CD4-positive, alpha-beta memory T cell (primary cell): ENCODE data around the gene TMEM179. TPM values are rescaled to one million over a fixed set of nuclear protein-coding genes. Genes with fewer than 3 reads are reported as not detected.

Experiments used
- CTCF ChIA-PET: fragments of 350-600 bp; sonication (Branson Sonifier 250); formaldehyde crosslinking; loops from one replicate; lab custom pipeline; 2021; ENCODE audit warnings: inconsistent platforms; ENCODE audit not compliant: partially characterized antibody; lab: Charles Lee
- POLR2A ChIA-PET: fragments of 350-600 bp; sonication (Branson Sonifier 250); formaldehyde crosslinking; loops from one replicate; lab custom pipeline; 2021; ENCODE audit not compliant: partially characterized antibody; lab: Charles Lee
- DNase-seq, 5 donors: peaks; one replicate each; pipeline versions ENCODE4 v3.0.0 to v3.0.0-alpha.2; 2020 to 2022; ENCODE audit warnings: mixed read lengths in 1 of 5
- H3K27ac ChIP-seq: one replicate; pipeline ENCODE4 v1.7.0; 2013; ENCODE audit warnings: low read depth, low read length
- H3K27me3 ChIP-seq: 2 replicates; pipeline ENCODE4 v1.7.0; 2013; ENCODE audit warnings: mild to moderate bottlenecking, low read length, moderate library complexity; ENCODE audit not compliant: insufficient read depth
- H3K36me3 ChIP-seq: 2 replicates; pipeline ENCODE4 v1.7.0; 2013; ENCODE audit warnings: mild to moderate bottlenecking, low read length, moderate library complexity; ENCODE audit not compliant: insufficient read depth
- H3K4me1 ChIP-seq: 2 replicates; pipeline ENCODE4 v1.7.0; 2013; ENCODE audit warnings: mild to moderate bottlenecking, low read length, moderate library complexity; ENCODE audit not compliant: insufficient read depth
- H3K4me3 ChIP-seq, 2 donors: one replicate each; pipeline ENCODE4 v1.7.0; 2013; ENCODE audit warnings: low read length in 2 of 2, mild to moderate bottlenecking in 1 of 2
- H3K9me3 ChIP-seq, 2 donors: one replicate each; pipeline ENCODE4 v1.7.0; 2013; ENCODE audit warnings: low read length in 2 of 2, control low read depth in 1 of 2; ENCODE audit not compliant: control insufficient read depth in 1 of 2
- H3K27ac Mint-ChIP-seq, 7 donors: one replicate each; pipeline ENCODE4 v1.8.0; 2020 to 2021; ENCODE audit warnings: mixed read lengths in 7 of 7, mild to moderate bottlenecking in 6 of 7, inconsistent platforms in 3 of 7, moderate library complexity in 3 of 7
- H3K27me3 Mint-ChIP-seq, 2 donors: one replicate each; pipeline ENCODE4 v1.8.0; 2020 to 2021; ENCODE audit warnings: mixed read lengths in 2 of 2
- H3K36me3 Mint-ChIP-seq, 2 donors: one replicate each; pipeline ENCODE4 v1.8.0; 2020 to 2021; ENCODE audit warnings: mixed read lengths in 2 of 2, inconsistent platforms in 1 of 2, mild to moderate bottlenecking in 1 of 2
- H3K4me1 Mint-ChIP-seq, 4 donors: one replicate each; pipeline ENCODE4 v1.8.0; 2020 to 2021; ENCODE audit warnings: mixed read lengths in 4 of 4, mild to moderate bottlenecking in 1 of 4
- H3K4me3 Mint-ChIP-seq, 8 donors: one replicate each; pipeline ENCODE4 v1.8.0; 2020 to 2021; ENCODE audit warnings: mixed read lengths in 8 of 8, mild to moderate bottlenecking in 7 of 8, moderate library complexity in 6 of 8, inconsistent platforms in 3 of 8
- H3K9me3 Mint-ChIP-seq, 8 donors: one replicate each; pipeline ENCODE4 v1.8.0; 2020 to 2021; ENCODE audit warnings: mixed read lengths in 8 of 8, mild to moderate bottlenecking in 5 of 8, inconsistent platforms in 3 of 8, moderate library complexity in 1 of 8
- intact Hi-C: fragments of 100-400 bp; cut with micrococcal nuclease; formaldehyde crosslinking; loops from one replicate; pipeline ENCODE4 v1.15.1; 2023
- polyA plus RNA-seq, 2 donors: library from polyadenylated mRNA; unstranded; fragments of 300-500 nt; fragmentation: Illumina TruSeq; gene quantifications; one replicate each; pipeline ENCODE4 v1.2.3, GENCODE V29; 2021
- total RNA-seq, 2 experiments: library from RNA; stranded (reverse); gene quantifications; one replicate each; pipeline ENCODE4 v1.2.3, GENCODE V29; 2021

TMEM179 gene
- total and polyA plus RNA-seq, 4 experiments from 2014 or later: not detected

- H3K27ac Mint-ChIP-seq: no peak overlapping the region
- no peak overlapping the region for H3K27ac ChIP-seq
- CTCF ChIA-PET: interaction anchor here (0.7 to 1.2 kb wide), 3 partner anchors 10 to 557 kb away, joined by 3 read pairs; no protein-coding TSS in a partner anchor
- no peak overlapping the region for H3K4me3 ChIP-seq
- no peaks in the 10 kb centered on the region for H3K36me3 ChIP-seq
- no peak for DNase-seq
- POLR2A ChIA-PET: no interaction called here
- peaks cover 2 to 10% of the 10 kb centered on the region in 2 donors for H3K27me3 Mint-ChIP-seq
- H3K36me3 Mint-ChIP-seq: no peaks in the 10 kb centered on the region
- no peaks in the 10 kb centered on the region for H3K4me1 ChIP-seq
- no peaks in the 10 kb centered on the region for H3K4me1 Mint-ChIP-seq
- intact Hi-C loops: no loop called here
- H3K9me3 Mint-ChIP-seq: peaks cover 0 to 2% (median 0%) of the 10 kb centered on the region in 8 donors
- no peaks in the 10 kb centered on the region for H3K9me3 ChIP-seq
- H3K4me3 Mint-ChIP-seq: no peak overlapping the region
- no peaks in the 10 kb centered on the region for H3K27me3 ChIP-seq
These were observed 30.6 kb downstream of the TMEM179 start for GRCh38 chr14:104573930-104574329.

- Histone ChIP-seq H3K36me3 (no peaks in the 10 kb centered on the region), H3K4me1 (no peaks in the 10 kb centered on the region), H3K4me3 (no peak overlapping the region), H3K9me3 (no peaks in the 10 kb centered on the region), H3K27me3 (no peaks in the 10 kb centered on the region), H3K27ac (no peak overlapping the region)
- Mint-ChIP-seq H3K27ac (no peak overlapping the region), H3K4me1 (no peaks in the 10 kb centered on the region), H3K4me3 (no peak overlapping the region), H3K27me3 (peaks cover 2 to 10% of the 10 kb centered on the region in 2 donors), H3K9me3 (peaks cover 0 to 2% (median 0%) of the 10 kb centered on the region in 8 donors), H3K36me3 (no peaks in the 10 kb centered on the region)
- POLR2A ChIA-PET: no interaction called here
- intact Hi-C loops: no loop called here
- no peak for DNase-seq
- CTCF ChIA-PET: no interaction called here
These were observed 31.9 kb downstream of the TMEM179 start for GRCh38 chr14:104572668-104573067.

- peaks cover 0 to 2% (median 0%) of the 10 kb centered on the region in 8 donors for H3K9me3 Mint-ChIP-seq
- H3K4me1 ChIP-seq: no peaks in the 10 kb centered on the region
- H3K27me3 Mint-ChIP-seq: peaks cover 2 to 10% of the 10 kb centered on the region in 2 donors
- H3K9me3 ChIP-seq: no peaks in the 10 kb centered on the region
- no peak overlapping the region for H3K27ac Mint-ChIP-seq
- no peak overlapping the region for H3K27ac ChIP-seq
- H3K4me3 ChIP-seq: no peak overlapping the region
- no peak overlapping the region for H3K4me3 Mint-ChIP-seq
- no peaks in the 10 kb centered on the region for H3K27me3 ChIP-seq
- H3K36me3 Mint-ChIP-seq: no peaks in the 10 kb centered on the region
- no peaks in the 10 kb centered on the region for H3K4me1 Mint-ChIP-seq
- ChIA-PET POLR2A (no interaction called here), CTCF (no interaction called here)
- H3K36me3 ChIP-seq: no peaks in the 10 kb centered on the region
- intact Hi-C loops: no loop called here
- no peak for DNase-seq
These were observed 32.4 kb downstream of the TMEM179 start for GRCh38 chr14:104572024-104572626.

- Mint-ChIP-seq H3K27ac (no peak overlapping the region), H3K4me3 (no peak overlapping the region), H3K9me3 (peaks cover 0 to 2% (median 0%) of the 10 kb centered on the region in 8 donors), H3K36me3 (no peaks in the 10 kb centered on the region), H3K4me1 (no peaks in the 10 kb centered on the region), H3K27me3 (peaks cover 5 to 10% of the 10 kb centered on the region in 2 donors)
- POLR2A ChIA-PET: no interaction called here
- no peak for DNase-seq
- no peaks in the 10 kb centered on the region for H3K36me3 ChIP-seq
- CTCF ChIA-PET: no interaction called here
- H3K4me1 ChIP-seq: no peaks in the 10 kb centered on the region
- H3K9me3 ChIP-seq: no peaks in the 10 kb centered on the region
- H3K27ac ChIP-seq: no peak overlapping the region
- intact Hi-C loops: no loop called here
- no peak overlapping the region for H3K4me3 ChIP-seq
- H3K27me3 ChIP-seq: no peaks in the 10 kb centered on the region
These were observed 33.3 kb downstream of the TMEM179 start for GRCh38 chr14:104571246-104571645.

- intact Hi-C loops: no loop called here
- H3K4me3 Mint-ChIP-seq: no peak overlapping the region
- POLR2A ChIA-PET: no interaction called here
- H3K27ac ChIP-seq: no peak overlapping the region
- H3K27me3 Mint-ChIP-seq: peaks cover 9 to 16% of the 10 kb centered on the region in 2 donors
- CTCF ChIA-PET: no interaction called here
- no peaks in the 10 kb centered on the region for H3K4me1 ChIP-seq
- no peak overlapping the region for H3K27ac Mint-ChIP-seq
- H3K36me3 ChIP-seq: no peaks in the 10 kb centered on the region
- DNase-seq: no peak
- no peaks in the 10 kb centered on the region for H3K4me1 Mint-ChIP-seq
- H3K4me3 ChIP-seq: no peak overlapping the region
- H3K9me3 Mint-ChIP-seq: peaks cover 0 to 2% (median 0%) of the 10 kb centered on the region in 8 donors
- H3K36me3 Mint-ChIP-seq: no peaks in the 10 kb centered on the region
- H3K9me3 ChIP-seq: no peaks in the 10 kb centered on the region
- H3K27me3 ChIP-seq: no peaks in the 10 kb centered on the region
These were observed 35.1 kb downstream of the TMEM179 start for GRCh38 chr14:104569435-104569834.

- Histone ChIP-seq H3K27me3 (no peaks in the 10 kb centered on the region), H3K27ac (no peak overlapping the region), H3K9me3 (no peaks in the 10 kb centered on the region), H3K4me1 (no peaks in the 10 kb centered on the region), H3K36me3 (no peaks in the 10 kb centered on the region), H3K4me3 (no peak overlapping the region)
- POLR2A ChIA-PET: no interaction called here
- H3K36me3 Mint-ChIP-seq: no peaks in the 10 kb centered on the region
- CTCF ChIA-PET: interaction anchor here (1.0 kb wide), 1 partner anchor 491 kb away, joined by 3 read pairs; no protein-coding TSS in a partner anchor
- no peak for DNase-seq
- H3K27me3 Mint-ChIP-seq: peaks cover 8 to 15% of the 10 kb centered on the region in 2 donors
- peaks cover 0 to 2% (median 0%) of the 10 kb centered on the region in 8 donors for H3K9me3 Mint-ChIP-seq
- no peak overlapping the region for H3K27ac Mint-ChIP-seq
- intact Hi-C loops: no loop called here
- H3K4me3 Mint-ChIP-seq: no peak overlapping the region
- H3K4me1 Mint-ChIP-seq: peaks cover 0 to 2% (median 0%) of the 10 kb centered on the region in 4 donors
These were observed 36.0 kb downstream of the TMEM179 start for GRCh38 chr14:104568620-104569019.

DNA sequence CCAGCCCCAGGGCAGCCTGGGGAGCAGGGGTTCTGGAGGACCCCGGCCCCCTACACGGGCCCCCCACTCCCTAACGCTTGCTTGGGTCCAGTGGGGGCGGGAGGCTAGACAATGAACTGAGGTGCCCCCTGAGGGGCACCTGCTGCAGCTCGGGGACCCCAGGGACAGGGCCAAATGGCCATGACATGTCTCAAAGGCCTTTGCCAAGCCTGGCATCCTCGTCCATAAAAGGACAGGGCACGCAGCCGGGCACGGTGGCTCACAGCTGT is 36.7 kb downstream of the TMEM179 start:
- Histone ChIP-seq H3K36me3 (no peaks in the 10 kb centered on the region), H3K9me3 (no peaks in the 10 kb centered on the region), H3K4me3 (no peak overlapping the region), H3K27ac (no peak overlapping the region), H3K4me1 (no peaks in the 10 kb centered on the region), H3K27me3 (no peaks in the 10 kb centered on the region)
- H3K36me3 Mint-ChIP-seq: no peaks in the 10 kb centered on the region
- peaks cover 8 to 15% of the 10 kb centered on the region in 2 donors for H3K27me3 Mint-ChIP-seq
- no peak overlapping the region for H3K4me3 Mint-ChIP-seq
- H3K9me3 Mint-ChIP-seq: peaks cover 0 to 2% (median 0%) of the 10 kb centered on the region in 8 donors
- intact Hi-C loops: no loop called here
- ChIA-PET POLR2A (no interaction called here), CTCF (interaction anchor here (1.0 kb wide), 1 partner anchor 490 kb away, joined by 3 read pairs; no protein-coding TSS in a partner anchor)
- no peak for DNase-seq
- peaks cover 0 to 2% (median 0%) of the 10 kb centered on the region in 4 donors for H3K4me1 Mint-ChIP-seq
- H3K27ac Mint-ChIP-seq: no peak overlapping the region
